Gastroesophageal sphincter (tissue), 4 donors: ENCODE data around the gene ATAD3A. TPM values are rescaled to one million over a fixed set of nuclear protein-coding genes. Genes with fewer than 3 reads are reported as not detected.
A peak's percentile ranks its signal among the peaks of the same experiment; 100 is the strongest.

Experiments
- ATAC-seq: fragments of 150-250 bp; one replicate; pipeline ENCODE4 v1.9.1; 2016; ENCODE audit warnings: mild to moderate bottlenecking, moderate library complexity
- H3K27ac ChIP-seq, 4 donors: fragments of 200-600 bp; sonication (generic) in 3 of 4; 1 replicate in 3 of 4; 2 replicates in 1 of 4; pipeline ENCODE4 v1.5.1; 2016 to 2019
- H3K27me3 ChIP-seq: fragments of 200-600 bp; sonication (generic); one replicate; pipeline ENCODE4 v1.5.1; 2019
- H3K36me3 ChIP-seq, 2 donors: fragments of 200-600 bp; sonication (generic); one replicate each; pipeline ENCODE4 v1.5.1; 2019; ENCODE audit warnings: control low read depth in 1 of 2
- H3K4me1 ChIP-seq, 3 donors: fragments of 200-600 bp; sonication (generic); 1 replicate in 2 of 3; 2 replicates in 1 of 3; pipeline ENCODE4 v1.5.1; 2016 to 2019; ENCODE audit warnings: control low read depth in 2 of 3
- H3K4me3 ChIP-seq, 2 donors: fragments of 200-600 bp; sonication (generic); one replicate each; pipeline ENCODE4 v1.5.1; 2019; ENCODE audit warnings: mild to moderate bottlenecking in 1 of 2, moderate library complexity in 1 of 2
- H3K9me3 ChIP-seq, 3 donors: fragments of 200-600 bp; sonication (generic); one replicate each; pipeline ENCODE4 v1.5.1; 2017 to 2019; ENCODE audit warnings: control low read depth in 2 of 3
- CTCF ChIP-seq, 4 experiments: fragments of 200-600 bp in 2 of 4; fragments of 450-650 bp in 2 of 4; sonication (generic) in 1 of 4; IDR thresholded peaks; one replicate each; pipeline ENCODE4 v1.5.1; 2017 to 2019; ENCODE audit warnings: antibody characterized with exemption in 4 of 4, mild to moderate bottlenecking in 2 of 4, moderate library complexity in 2 of 4
- EP300 ChIP-seq: sonication (generic); formaldehyde crosslinking; IDR thresholded peaks from one replicate; pipeline ENCODE4 v1.6.1; 2017; ENCODE audit warnings: antibody characterized with exemption, mild to moderate bottlenecking
- POLR2A ChIP-seq, 2 donors: fragments of 450-650 bp; IDR thresholded peaks; one replicate each; pipeline ENCODE4 v1.6.1; 2017; ENCODE audit warnings: antibody characterized with exemption in 2 of 2, mild to moderate bottlenecking in 2 of 2, moderate library complexity in 1 of 2
- POLR2AphosphoS5 ChIP-seq: sonication (generic); formaldehyde crosslinking; IDR thresholded peaks from one replicate; pipeline ENCODE4 v1.6.1; 2017; ENCODE audit warnings: antibody characterized with exemption
- WGBS, 2 donors: methylation state at CpG; one replicate each; pipeline ENCODE4 v1.1.5; 2018; ENCODE audit warnings: low coverage in 1 of 2; 5-methylcytosine and 5-hydroxymethylcytosine counted together
- total RNA-seq, 4 donors: library from RNA; depleted of rRNA; stranded (reverse); fragments of >200 nt; gene quantifications; one replicate each; pipeline ENCODE4 v1.1.0, GENCODE V29; 2016

The ATAD3A gene
- total RNA-seq, 4 donors from 2014 or later, result 14.9 to 32.9 (median 19.1) TPM

- Histone ChIP-seq H3K36me3 (peaks cover 0 to 32% of the 10 kb centered on the region in 2 donors), H3K9me3 (peaks cover 0 to 8% (median 0%) of the 10 kb centered on the region in 3 donors), H3K4me1 (peaks cover 0 to 54% (median 13%) of the 10 kb centered on the region in 3 donors), H3K27ac (peak overlapping the region in 3 of 4 donors; percentile 32 to 53 (median 36)), H3K27me3 (no peaks in the 10 kb centered on the region), H3K4me3 (no peak overlapping the region)
- ATAC-seq, result no peak
- 11 to 61% methylated on average over 4 to 11 of the region's 48 CpGs for WGBS, 2 donors
- no peak for TF ChIP-seq POLR2A (IDR thresholded peaks at IDR 0.05)
- no peak for TF ChIP-seq CTCF (IDR thresholded peaks at IDR 0.05)
- TF ChIP-seq EP300, result no peak
- TF ChIP-seq POLR2AphosphoS5, result no peak
Observed at GRCh38 chr1:1536019-1536937, 24.3 kb downstream of the ATAD3A start.

GRCh38 chr1:1536938-1537546, 25.1 kb downstream of the ATAD3A start:
- Histone ChIP-seq H3K27me3 (no peaks in the 10 kb centered on the region), H3K4me3 (no peak overlapping the region), H3K36me3 (peaks cover 0 to 34% of the 10 kb centered on the region in 2 donors), H3K9me3 (peaks cover 0 to under 1% (median 0%) of the 10 kb centered on the region in 3 donors), H3K27ac (peak overlapping the region in 3 of 4 donors; percentile 32 to 53 (median 36)), H3K4me1 (peaks cover 0 to 59% (median 14%) of the 10 kb centered on the region in 3 donors)
- 10% methylated on average over 2 of the region's 15 CpGs; no CpG with 5 or more reads in 1 of the 2 donors for WGBS, 2 donors
- no peak for TF ChIP-seq EP300
- no peak for TF ChIP-seq CTCF (IDR thresholded peaks at IDR 0.05)
- no peak for TF ChIP-seq POLR2AphosphoS5
- no peak for TF ChIP-seq POLR2A (IDR thresholded peaks at IDR 0.05)
- no peak for ATAC-seq

GRCh38 chr1:1537626-1538250, 25.8 kb downstream of the ATAD3A start:
- ATAC-seq, result no peak
- TF ChIP-seq POLR2A (IDR thresholded peaks at IDR 0.05), result no peak
- no peak for TF ChIP-seq CTCF (IDR thresholded peaks at IDR 0.05)
- TF ChIP-seq EP300, result no peak
- no peak for TF ChIP-seq POLR2AphosphoS5
- WGBS, 2 donors, result 89 to 92% methylated on average over 19 to 25 of the region's 32 CpGs
- Histone ChIP-seq H3K4me1 (peaks cover 0 to 59% (median 14%) of the 10 kb centered on the region in 3 donors), H3K36me3 (peaks cover 0 to 36% of the 10 kb centered on the region in 2 donors), H3K27me3 (no peaks in the 10 kb centered on the region), H3K9me3 (no peaks in the 10 kb centered on the region), H3K27ac (no peak overlapping the region), H3K4me3 (no peak overlapping the region)

GRCh38 chr1:1538334-1538733, 26.4 kb downstream of the ATAD3A start:
- 83 to 84% methylated on average over 2 to 5 of the region's 23 CpGs for WGBS, 2 donors

GRCh38 chr1:1538989-1539309, 27.0 kb downstream of the ATAD3A start:
- 93% methylated on average over 6 of the region's 18 CpGs; no CpG with 5 or more reads in 1 of the 2 donors for WGBS, 2 donors
- H3K4me1 ChIP-seq, result peaks cover 0 to 52% (median 14%) of the 10 kb centered on the region in 3 donors
- TF ChIP-seq CTCF (IDR thresholded peaks at IDR 0.05) (no peak), EP300 (no peak), POLR2A (IDR thresholded peaks at IDR 0.05) (no peak), POLR2AphosphoS5 (no peak)

More at GRCh38 chr1:1538334-1538733, 26.4 kb downstream of the ATAD3A start:
- no peaks in the 10 kb centered on the region for H3K27me3 ChIP-seq
- no peaks in the 10 kb centered on the region for H3K9me3 ChIP-seq
- H3K4me1 ChIP-seq, result peaks cover 0 to 54% (median 14%) of the 10 kb centered on the region in 3 donors
- peaks cover 0 to 39% of the 10 kb centered on the region in 2 donors for H3K36me3 ChIP-seq
- ATAC-seq, result no peak
- H3K27ac ChIP-seq, result peak overlapping the region in 1 of 4 donors; percentile 79
- no peak overlapping the region for H3K4me3 ChIP-seq
- no peak for TF ChIP-seq EP300

More at GRCh38 chr1:1538989-1539309, 27.0 kb downstream of the ATAD3A start:
- ATAC-seq, result no peak
- H3K4me3 ChIP-seq, result peak overlapping the region in 1 of 2 donors; percentile 87
- H3K27ac ChIP-seq, result peak overlapping the region in 3 of 4 donors; percentile 68 to 82 (median 79)
- H3K9me3 ChIP-seq, result no peaks in the 10 kb centered on the region
- no peaks in the 10 kb centered on the region for H3K27me3 ChIP-seq
- H3K36me3 ChIP-seq, result peaks cover 0 to 43% of the 10 kb centered on the region in 2 donors
